Ishikawa (cell line): ENCODE measurements around the gene ABRACL.

Experiments used
- CEBPB ChIP-seq: IDR thresholded peaks from 2 replicates; pipeline ENCODE4 v1.6.1; 2012
- CREB1 ChIP-seq: IDR thresholded peaks from 2 replicates; pipeline ENCODE4 v1.6.1; 2012; ENCODE audit warnings: low read depth
- EGR1 ChIP-seq: IDR thresholded peaks from 2 replicates; pipeline ENCODE4 v1.6.1; 2012
- EP300 ChIP-seq: IDR thresholded peaks from 2 replicates; pipeline ENCODE4 v1.6.1; 2012; ENCODE audit warnings: borderline replicate concordance
- FOXM1 ChIP-seq: IDR thresholded peaks from 2 replicates; pipeline ENCODE4 v1.6.1; 2012; ENCODE audit warnings: low read depth, borderline replicate concordance
- RAD21 ChIP-seq: IDR thresholded peaks from 2 replicates; pipeline ENCODE4 v1.6.1; 2012; ENCODE audit warnings: low read depth
- TAF1 ChIP-seq: IDR thresholded peaks from 2 replicates; pipeline ENCODE4 v1.6.1; 2012; ENCODE audit warnings: low read depth, mild to moderate bottlenecking
- TF ChIP-seq, protein P1 (sequence below): IDR thresholded peaks from 2 replicates; pipeline ENCODE4 v1.6.1; 2012; ENCODE audit warnings: low read depth, mild to moderate bottlenecking

DNA sequence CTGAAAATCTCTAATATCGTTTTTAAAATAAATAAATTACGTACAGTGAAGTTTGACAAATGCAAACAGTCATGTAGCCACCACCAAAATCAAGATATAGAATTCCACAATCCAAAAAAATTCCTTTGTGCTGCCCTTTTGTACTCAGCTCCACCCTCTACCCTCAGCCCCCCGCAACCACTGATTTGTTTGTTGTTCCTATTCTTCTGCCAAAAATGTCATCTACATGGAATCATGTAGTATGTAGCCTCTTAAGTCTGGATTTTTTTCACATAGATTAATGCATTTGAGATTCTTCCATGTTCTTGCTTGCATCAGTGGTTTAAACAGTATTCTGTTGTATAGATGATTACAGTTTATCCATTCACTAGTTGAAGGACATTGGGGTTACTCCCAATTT, 32.0 kb upstream of the ABRACL start:
- TF ChIP-seq EGR1 (no peak), RAD21 (no peak), CEBPB (no peak), EP300 (no peak), TAF1 (no peak), CREB1 (no peak), FOXM1 (no peak)
- TF ChIP-seq, protein P1, sequence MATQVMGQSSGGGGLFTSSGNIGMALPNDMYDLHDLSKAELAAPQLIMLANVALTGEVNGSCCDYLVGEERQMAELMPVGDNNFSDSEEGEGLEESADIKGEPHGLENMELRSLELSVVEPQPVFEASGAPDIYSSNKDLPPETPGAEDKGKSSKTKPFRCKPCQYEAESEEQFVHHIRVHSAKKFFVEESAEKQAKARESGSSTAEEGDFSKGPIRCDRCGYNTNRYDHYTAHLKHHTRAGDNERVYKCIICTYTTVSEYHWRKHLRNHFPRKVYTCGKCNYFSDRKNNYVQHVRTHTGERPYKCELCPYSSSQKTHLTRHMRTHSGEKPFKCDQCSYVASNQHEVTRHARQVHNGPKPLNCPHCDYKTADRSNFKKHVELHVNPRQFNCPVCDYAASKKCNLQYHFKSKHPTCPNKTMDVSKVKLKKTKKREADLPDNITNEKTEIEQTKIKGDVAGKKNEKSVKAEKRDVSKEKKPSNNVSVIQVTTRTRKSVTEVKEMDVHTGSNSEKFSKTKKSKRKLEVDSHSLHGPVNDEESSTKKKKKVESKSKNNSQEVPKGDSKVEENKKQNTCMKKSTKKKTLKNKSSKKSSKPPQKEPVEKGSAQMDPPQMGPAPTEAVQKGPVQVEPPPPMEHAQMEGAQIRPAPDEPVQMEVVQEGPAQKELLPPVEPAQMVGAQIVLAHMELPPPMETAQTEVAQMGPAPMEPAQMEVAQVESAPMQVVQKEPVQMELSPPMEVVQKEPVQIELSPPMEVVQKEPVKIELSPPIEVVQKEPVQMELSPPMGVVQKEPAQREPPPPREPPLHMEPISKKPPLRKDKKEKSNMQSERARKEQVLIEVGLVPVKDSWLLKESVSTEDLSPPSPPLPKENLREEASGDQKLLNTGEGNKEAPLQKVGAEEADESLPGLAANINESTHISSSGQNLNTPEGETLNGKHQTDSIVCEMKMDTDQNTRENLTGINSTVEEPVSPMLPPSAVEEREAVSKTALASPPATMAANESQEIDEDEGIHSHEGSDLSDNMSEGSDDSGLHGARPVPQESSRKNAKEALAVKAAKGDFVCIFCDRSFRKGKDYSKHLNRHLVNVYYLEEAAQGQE: no peak
